Chondrocyte (in vitro differentiated cells): ENCODE results near the gene FBRS. TPM values are rescaled to one million over a fixed set of nuclear protein-coding genes. Genes with fewer than 3 reads are reported as not detected.
"Not testable (repeated sequence)": the region's sequence is repeated elsewhere in the genome, so short reads cannot be mapped to it uniquely, and the experiment has no call there.

Experiments
- DNase-seq: peaks from one replicate; pipeline ENCODE4 v3.0.0; 2021; ENCODE audit warnings: mixed read lengths, low spot score
- H3K27ac Mint-ChIP-seq: one replicate; pipeline ENCODE4 v1.8.0; 2021; ENCODE audit warnings: mild to moderate bottlenecking, moderate library complexity, mixed read lengths; ENCODE audit not compliant: unreplicated experiment
- H3K27me3 Mint-ChIP-seq: 2 replicates; pipeline ENCODE4 v1.8.0; 2021; ENCODE audit warnings: low read depth, mixed read lengths
- H3K36me3 Mint-ChIP-seq: 2 replicates; pipeline ENCODE4 v1.8.0; 2021; ENCODE audit warnings: low read depth, mixed read lengths
- H3K4me1 Mint-ChIP-seq: 2 replicates; pipeline ENCODE4 v1.8.0; 2021; ENCODE audit warnings: low read depth, mild to moderate bottlenecking, mixed read lengths
- H3K4me3 Mint-ChIP-seq: one replicate; pipeline ENCODE4 v1.8.0; 2021; ENCODE audit warnings: mild to moderate bottlenecking, moderate library complexity, mixed read lengths; ENCODE audit not compliant: unreplicated experiment
- H3K9me3 Mint-ChIP-seq: 2 replicates; pipeline ENCODE4 v1.8.0; 2021; ENCODE audit warnings: low read depth, mixed read lengths
- CTCF ChIP-seq: fragments of 200-600 bp; sonication (generic); IDR thresholded peaks from 2 replicates; pipeline ENCODE4 v1.5.0; 2021; ENCODE audit warnings: antibody characterized with exemption, mild to moderate bottlenecking, moderate library complexity
- total RNA-seq: library from RNA; stranded (reverse); gene quantifications from 3 replicates; pipeline ENCODE4 v1.2.1, GENCODE V29; 2021

The FBRS gene
- total RNA-seq, 1 donor from 2014 or later, result 49.9 TPM

- no peak for DNase-seq
- no peaks in the 10 kb centered on the region for H3K9me3 Mint-ChIP-seq
- H3K4me1 Mint-ChIP-seq, result peaks cover 23% of the 10 kb centered on the region
- H3K27me3 Mint-ChIP-seq, result no peaks in the 10 kb centered on the region
- TF ChIP-seq CTCF, result no peak
- H3K27ac Mint-ChIP-seq, result peak overlapping the region; percentile 61
- peak overlapping the region; percentile 44 for H3K4me3 Mint-ChIP-seq
- peaks cover 13% of the 10 kb centered on the region for H3K36me3 Mint-ChIP-seq
Measured at GRCh38 chr16:30700491-30700890, 42.3 kb downstream of the FBRS start.

- peak overlapping the region; percentile 44 for H3K4me3 Mint-ChIP-seq
- H3K27ac Mint-ChIP-seq, result peak overlapping the region; percentile 61
- TF ChIP-seq CTCF, result no peak
- no peaks in the 10 kb centered on the region for H3K9me3 Mint-ChIP-seq
- peaks cover 23% of the 10 kb centered on the region for H3K4me1 Mint-ChIP-seq
- H3K36me3 Mint-ChIP-seq, result peaks cover 16% of the 10 kb centered on the region
- no peak for DNase-seq
- no peaks in the 10 kb centered on the region for H3K27me3 Mint-ChIP-seq
Measured at GRCh38 chr16:30700971-30701370, 42.7 kb downstream of the FBRS start.

DNA sequence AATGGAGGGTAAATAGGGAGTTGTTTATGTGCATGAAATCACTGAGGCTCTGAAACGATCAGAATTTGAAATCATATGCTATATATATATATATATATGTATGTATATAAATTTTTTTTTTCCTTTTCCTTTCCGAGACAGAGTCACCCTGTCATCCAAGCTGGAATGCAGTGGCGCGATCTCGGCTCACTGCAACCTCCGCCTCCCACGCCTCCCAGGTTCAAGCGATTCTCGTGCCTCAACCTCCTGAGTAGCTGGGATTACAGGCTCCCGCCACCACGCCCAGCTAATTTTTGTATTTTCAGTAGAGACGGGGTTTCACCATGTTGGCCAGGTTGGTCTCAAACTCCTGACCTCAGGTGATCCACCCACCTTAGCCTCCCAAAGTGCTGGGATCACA lies 44.8 kb downstream of the FBRS start:
- peaks cover 30% of the 10 kb centered on the region for H3K36me3 Mint-ChIP-seq

DNA sequence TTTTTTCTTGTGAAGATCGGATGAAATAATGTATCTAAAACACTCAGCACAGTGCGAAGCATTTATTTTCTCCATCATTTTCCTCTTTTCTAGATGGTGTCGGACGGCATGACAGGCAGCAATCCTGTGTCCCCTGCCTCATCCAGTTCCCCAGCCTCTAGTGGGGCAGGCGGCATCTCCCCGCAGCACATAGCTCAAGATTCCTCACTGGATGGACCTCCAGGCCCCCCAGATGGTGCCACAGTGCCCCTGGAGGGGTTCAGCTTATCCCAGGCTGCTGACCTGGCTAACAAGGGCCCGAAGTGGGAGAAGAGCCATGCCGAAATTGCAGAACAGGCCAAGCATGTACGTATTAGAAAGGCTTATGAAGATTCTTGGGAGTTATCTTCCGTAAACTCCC lies 45.7 kb downstream of the FBRS start:
- no peak for TF ChIP-seq CTCF
- Mint-ChIP-seq H3K36me3 (peaks cover 30% of the 10 kb centered on the region), H3K27me3 (no peaks in the 10 kb centered on the region), H3K4me1 (peaks cover 15% of the 10 kb centered on the region), H3K9me3 (no peaks in the 10 kb centered on the region), H3K27ac (no peak overlapping the region), H3K4me3 (no peak overlapping the region)
- DNase-seq, result no peak

More for the DNA sequence above, 44.8 kb downstream of the FBRS start:
- DNase-seq, H3K27me3 Mint-ChIP-seq, H3K4me3 Mint-ChIP-seq, H3K9me3 Mint-ChIP-seq: not testable (repeated sequence)
- Mint-ChIP-seq H3K4me1 (peaks cover 15% of the 10 kb centered on the region), H3K27ac (peak overlapping the region; percentile 49)

- peaks cover 42% of the 10 kb centered on the region for H3K36me3 Mint-ChIP-seq
- H3K4me3 Mint-ChIP-seq, result no peak overlapping the region
- TF ChIP-seq CTCF, result no peak
- peak overlapping the region; percentile 41 for H3K27ac Mint-ChIP-seq
- no peaks in the 10 kb centered on the region for H3K27me3 Mint-ChIP-seq
- H3K4me1 Mint-ChIP-seq, result no peaks in the 10 kb centered on the region
- no peak for DNase-seq
- H3K9me3 Mint-ChIP-seq, result no peaks in the 10 kb centered on the region
Measured at GRCh38 chr16:30706046-30706445, 47.8 kb downstream of the FBRS start.

DNA sequence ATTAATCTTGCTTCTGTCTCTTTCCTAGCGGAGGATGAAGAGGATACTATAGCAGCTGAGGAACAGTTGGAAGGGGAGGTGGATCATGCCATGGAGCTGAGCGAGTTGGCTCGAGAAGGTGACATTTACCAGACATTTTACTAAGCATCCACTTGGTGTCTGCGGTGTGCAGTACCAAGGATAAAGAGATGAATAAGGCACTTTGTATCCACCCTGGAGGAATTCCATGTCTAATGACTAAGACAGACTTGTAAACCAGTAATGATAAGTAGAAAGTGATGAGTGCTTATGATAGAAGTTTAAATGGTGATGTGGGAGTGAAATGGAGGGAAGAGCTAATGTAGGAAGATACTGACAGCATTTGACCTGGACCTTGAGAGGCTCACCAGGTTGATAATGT lies 52.7 kb downstream of the FBRS start:
- peaks cover 62% of the 10 kb centered on the region for H3K36me3 Mint-ChIP-seq
- no peak for DNase-seq
- no peak overlapping the region for H3K4me3 Mint-ChIP-seq

More for the DNA sequence above, 52.7 kb downstream of the FBRS start:
- Mint-ChIP-seq H3K27me3 (no peaks in the 10 kb centered on the region), H3K9me3 (no peaks in the 10 kb centered on the region), H3K4me1 (peaks cover 6% of the 10 kb centered on the region), H3K27ac (no peak overlapping the region)
- no peak for TF ChIP-seq CTCF
